ENCODE measurements around the gene PTPRD.

The PTPRD gene

GRCh38 chr9:8857926-8858595, 1754.7 kb downstream of the PTPRD start (continued):
- TF ChIP-seq, protein P1, sequence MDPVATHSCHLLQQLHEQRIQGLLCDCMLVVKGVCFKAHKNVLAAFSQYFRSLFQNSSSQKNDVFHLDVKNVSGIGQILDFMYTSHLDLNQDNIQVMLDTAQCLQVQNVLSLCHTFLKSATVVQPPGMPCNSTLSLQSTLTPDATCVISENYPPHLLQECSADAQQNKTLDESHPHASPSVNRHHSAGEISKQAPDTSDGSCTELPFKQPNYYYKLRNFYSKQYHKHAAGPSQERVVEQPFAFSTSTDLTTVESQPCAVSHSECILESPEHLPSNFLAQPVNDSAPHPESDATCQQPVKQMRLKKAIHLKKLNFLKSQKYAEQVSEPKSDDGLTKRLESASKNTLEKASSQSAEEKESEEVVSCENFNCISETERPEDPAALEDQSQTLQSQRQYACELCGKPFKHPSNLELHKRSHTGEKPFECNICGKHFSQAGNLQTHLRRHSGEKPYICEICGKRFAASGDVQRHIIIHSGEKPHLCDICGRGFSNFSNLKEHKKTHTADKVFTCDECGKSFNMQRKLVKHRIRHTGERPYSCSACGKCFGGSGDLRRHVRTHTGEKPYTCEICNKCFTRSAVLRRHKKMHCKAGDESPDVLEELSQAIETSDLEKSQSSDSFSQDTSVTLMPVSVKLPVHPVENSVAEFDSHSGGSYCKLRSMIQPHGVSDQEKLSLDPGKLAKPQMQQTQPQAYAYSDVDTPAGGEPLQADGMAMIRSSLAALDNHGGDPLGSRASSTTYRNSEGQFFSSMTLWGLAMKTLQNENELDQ (tag by site-specific recombination; IDR thresholded peaks at IDR 0.05; ENCODE audit: low read depth) = no peak
- TF ChIP-seq ZNF654 (tag by site-specific recombination; IDR thresholded peaks at IDR 0.05; ENCODE audit: low read depth) (no peak), SALL2 (tag by site-specific recombination; IDR thresholded peaks at IDR 0.05; ENCODE audit: borderline replicate concordance) (no peak), ZNF157 (tag by site-specific recombination; IDR thresholded peaks at IDR 0.05) (no peak), ZNF239 (tag by site-specific recombination; IDR thresholded peaks at IDR 0.05) (no peak), ZNF211 (tag by site-specific recombination; IDR thresholded peaks at IDR 0.05; ENCODE audit: low read depth) (no peak), ZNF391 (tag by site-specific recombination; IDR thresholded peaks at IDR 0.05; ENCODE audit: borderline replicate concordance, low read depth) (no peak), ZNF19 (tag by site-specific recombination; IDR thresholded peaks at IDR 0.05; ENCODE audit: low read depth) (no peak), ZNF660 (tag by site-specific recombination; IDR thresholded peaks at IDR 0.05) (no peak), ZNF501 (tag by site-specific recombination; IDR thresholded peaks at IDR 0.05) (peak; percentile 82; the same call in 1 of the 2 replicates), ZNF830 (tag by site-specific recombination; IDR thresholded peaks at IDR 0.05; ENCODE audit: low read depth) (no peak), AEBP2 (tag by site-specific recombination; IDR thresholded peaks at IDR 0.05; ENCODE audit: borderline replicate concordance) (no peak), ZNF621 (tag by site-specific recombination; IDR thresholded peaks at IDR 0.05) (no peak), OSR2 (tag by site-specific recombination; IDR thresholded peaks at IDR 0.05) (peak; percentile 32; the same call in 1 of the 2 replicates), ZNF248 (tag by site-specific recombination; IDR thresholded peaks at IDR 0.05) (no peak), ELK4 (IDR thresholded peaks at IDR 0.05; ENCODE audit: borderline replicate concordance, low read depth, low read length) (no peak), ZXDB (tag by site-specific recombination; IDR thresholded peaks at IDR 0.05) (no peak), ZNF701 (tag by site-specific recombination; IDR thresholded peaks at IDR 0.05) (no peak), ZBTB17 (tag by site-specific recombination; IDR thresholded peaks at IDR 0.05) (peak; percentile 13; the same call in 1 of the 2 replicates), ZNF174 (tag by site-specific recombination; IDR thresholded peaks at IDR 0.05) (no peak), ZNF837 (tag by site-specific recombination; IDR thresholded peaks at IDR 0.05) (no peak), ZFHX2 (tag by site-specific recombination; conservative IDR thresholded peaks at IDR 0.05) (peak; percentile 70), ZNF692 (tag by site-specific recombination; IDR thresholded peaks at IDR 0.05) (no peak), RBAK (tag by site-specific recombination; IDR thresholded peaks at IDR 0.05) (no peak), GFI1B (tag by site-specific recombination; IDR thresholded peaks at IDR 0.05) (no peak), ZNF544 (tag by site-specific recombination; IDR thresholded peaks at IDR 0.05) (no peak)
- TF ChIP-seq, protein P2, sequence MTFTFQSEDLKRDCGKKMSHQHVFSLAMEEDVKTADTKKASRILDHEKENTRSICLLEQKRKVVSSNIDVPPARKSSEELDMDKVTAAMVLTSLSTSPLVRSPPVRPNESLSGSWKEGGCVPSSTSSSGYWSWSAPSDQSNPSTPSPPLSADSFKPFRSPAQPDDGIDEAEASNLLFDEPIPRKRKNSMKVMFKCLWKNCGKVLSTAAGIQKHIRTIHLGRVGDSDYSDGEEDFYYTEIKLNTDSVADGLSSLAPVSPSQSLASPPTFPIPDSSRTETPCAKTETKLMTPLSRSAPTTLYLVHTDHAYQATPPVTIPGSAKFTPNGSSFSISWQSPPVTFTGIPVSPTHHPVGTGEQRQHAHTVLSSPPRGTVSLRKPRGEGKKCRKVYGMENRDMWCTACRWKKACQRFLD (tag by site-specific recombination; IDR thresholded peaks at IDR 0.05) = no peak
- TF ChIP-seq, protein P3, sequence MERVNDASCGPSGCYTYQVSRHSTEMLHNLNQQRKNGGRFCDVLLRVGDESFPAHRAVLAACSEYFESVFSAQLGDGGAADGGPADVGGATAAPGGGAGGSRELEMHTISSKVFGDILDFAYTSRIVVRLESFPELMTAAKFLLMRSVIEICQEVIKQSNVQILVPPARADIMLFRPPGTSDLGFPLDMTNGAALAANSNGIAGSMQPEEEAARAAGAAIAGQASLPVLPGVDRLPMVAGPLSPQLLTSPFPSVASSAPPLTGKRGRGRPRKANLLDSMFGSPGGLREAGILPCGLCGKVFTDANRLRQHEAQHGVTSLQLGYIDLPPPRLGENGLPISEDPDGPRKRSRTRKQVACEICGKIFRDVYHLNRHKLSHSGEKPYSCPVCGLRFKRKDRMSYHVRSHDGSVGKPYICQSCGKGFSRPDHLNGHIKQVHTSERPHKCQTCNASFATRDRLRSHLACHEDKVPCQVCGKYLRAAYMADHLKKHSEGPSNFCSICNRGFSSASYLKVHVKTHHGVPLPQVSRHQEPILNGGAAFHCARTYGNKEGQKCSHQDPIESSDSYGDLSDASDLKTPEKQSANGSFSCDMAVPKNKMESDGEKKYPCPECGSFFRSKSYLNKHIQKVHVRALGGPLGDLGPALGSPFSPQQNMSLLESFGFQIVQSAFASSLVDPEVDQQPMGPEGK (tag by site-specific recombination; IDR thresholded peaks at IDR 0.05) = peak; percentile 76
